HFFc6 (cell line): Measurements from ENCODE around the gene PKM. TPM values are rescaled to one million over a fixed set of nuclear protein-coding genes. Genes with fewer than 3 reads are reported as not detected.

Source experiments
- DNase-seq: peaks from one replicate; pipeline ENCODE4 v3.0.0-alpha.2; 2018
- H3K27ac Mint-ChIP-seq: 2 replicates; pipeline ENCODE4 v1.8.0; 2020; ENCODE audit warnings: mild to moderate bottlenecking, mixed read lengths
- H3K27me3 Mint-ChIP-seq: 2 replicates; pipeline ENCODE4 v1.8.0; 2021; ENCODE audit warnings: mild to moderate bottlenecking, moderate library complexity, mixed read lengths; ENCODE audit not compliant: insufficient read depth
- H3K36me3 Mint-ChIP-seq: 2 replicates; pipeline ENCODE4 v1.8.0; 2021; ENCODE audit warnings: low read depth, mixed read lengths
- H3K4me1 Mint-ChIP-seq: 2 replicates; pipeline ENCODE4 v1.8.0; 2020; ENCODE audit warnings: low read depth, mixed read lengths
- H3K4me3 Mint-ChIP-seq: 2 replicates; pipeline ENCODE4 v1.8.0; 2020; ENCODE audit warnings: mild to moderate bottlenecking, moderate library complexity, mixed read lengths
- H3K9me3 Mint-ChIP-seq: 2 replicates; pipeline ENCODE4 v1.8.0; 2020; ENCODE audit warnings: mild to moderate bottlenecking, mixed read lengths
- CTCF ChIP-seq: fragments of 200-600 bp; sonication (generic); IDR thresholded peaks from 2 replicates; pipeline ENCODE4 v1.5.0; 2021; ENCODE audit warnings: antibody characterized with exemption, mild to moderate bottlenecking
- total RNA-seq, 6 experiments: library from RNA; stranded (reverse); fragmentation: NEBNext Ultra II Directional; extraction: Animal tissue kit (Norgen Biotek cat#: 25700); gene quantifications; 2 replicates in 1 of 6; 3 replicates in 5 of 6; pipeline ENCODE4 v1.2.3, GENCODE V29; 2021

The PKM gene
- total RNA-seq, 6 experiments from 2014 or later = 2,533 to 2,832 (median 2,656) TPM

GRCh38 chr15:72205896-72206676 lies 24.9 kb downstream of the PKM start:
- no peak for TF ChIP-seq CTCF
- Mint-ChIP-seq H3K36me3 (peaks cover 66% of the 10 kb centered on the region), H3K27me3 (peaks cover 4% of the 10 kb centered on the region), H3K4me1 (peaks cover 58% of the 10 kb centered on the region), H3K27ac (peak overlapping the region; percentile 42), H3K9me3 (no peaks in the 10 kb centered on the region), H3K4me3 (no peak overlapping the region)
- no peak for DNase-seq

GRCh38 chr15:72205273-72205672 lies 25.7 kb downstream of the PKM start:
- H3K27ac Mint-ChIP-seq = peak overlapping the region; percentile 80
- H3K27me3 Mint-ChIP-seq = peaks cover 8% of the 10 kb centered on the region
- TF ChIP-seq CTCF = no peak
- H3K9me3 Mint-ChIP-seq = no peaks in the 10 kb centered on the region
- no peak for DNase-seq
- no peak overlapping the region for H3K4me3 Mint-ChIP-seq
- H3K36me3 Mint-ChIP-seq = peaks cover 67% of the 10 kb centered on the region
- H3K4me1 Mint-ChIP-seq = peaks cover 61% of the 10 kb centered on the region

- peak; percentile 90 for DNase-seq
- Mint-ChIP-seq H3K4me3 (peak overlapping the region; percentile 42), H3K27ac (peak overlapping the region; percentile 80), H3K4me1 (peaks cover 67% of the 10 kb centered on the region), H3K27me3 (peaks cover 8% of the 10 kb centered on the region), H3K9me3 (no peaks in the 10 kb centered on the region), H3K36me3 (peaks cover 56% of the 10 kb centered on the region)
- TF ChIP-seq CTCF = no peak
Observed at GRCh38 chr15:72203507-72203837, 27.5 kb downstream of the PKM start.

- peaks cover 69% of the 10 kb centered on the region for H3K4me1 Mint-ChIP-seq
- peak overlapping the region; percentile 42 for H3K4me3 Mint-ChIP-seq
- no peak for DNase-seq
- peaks cover 12% of the 10 kb centered on the region for H3K27me3 Mint-ChIP-seq
- peaks cover 57% of the 10 kb centered on the region for H3K36me3 Mint-ChIP-seq
- peak overlapping the region; percentile 80 for H3K27ac Mint-ChIP-seq
- no peaks in the 10 kb centered on the region for H3K9me3 Mint-ChIP-seq
- TF ChIP-seq CTCF = no peak
Observed at GRCh38 chr15:72202801-72203506, 28.0 kb downstream of the PKM start.

GRCh38 chr15:72202302-72202701 lies 28.7 kb downstream of the PKM start:
- Mint-ChIP-seq H3K36me3 (peaks cover 55% of the 10 kb centered on the region), H3K27me3 (peaks cover 14% of the 10 kb centered on the region), H3K4me1 (peaks cover 70% of the 10 kb centered on the region), H3K9me3 (no peaks in the 10 kb centered on the region), H3K4me3 (no peak overlapping the region), H3K27ac (peak overlapping the region; percentile 80; the same call in 1 of the 2 replicates)
- no peak for DNase-seq
- no peak for TF ChIP-seq CTCF
